HG03103 (cell line): ENCODE data around the gene PFDN1.
A peak's percentile ranks its signal among the peaks of the same experiment; 100 is the strongest.

Source experiments
- ATAC-seq: cut with Tn5 transposase; IDR thresholded peaks from one replicate; pipeline ENCODE4 v1.9.1; 2021; ENCODE audit warnings: low read depth; ENCODE audit not compliant: unreplicated experiment

The PFDN1 gene

GRCh38 chr5:140262221-140262620, 40.7 kb downstream of the PFDN1 start:
- no peak for ATAC-seq

DNA sequence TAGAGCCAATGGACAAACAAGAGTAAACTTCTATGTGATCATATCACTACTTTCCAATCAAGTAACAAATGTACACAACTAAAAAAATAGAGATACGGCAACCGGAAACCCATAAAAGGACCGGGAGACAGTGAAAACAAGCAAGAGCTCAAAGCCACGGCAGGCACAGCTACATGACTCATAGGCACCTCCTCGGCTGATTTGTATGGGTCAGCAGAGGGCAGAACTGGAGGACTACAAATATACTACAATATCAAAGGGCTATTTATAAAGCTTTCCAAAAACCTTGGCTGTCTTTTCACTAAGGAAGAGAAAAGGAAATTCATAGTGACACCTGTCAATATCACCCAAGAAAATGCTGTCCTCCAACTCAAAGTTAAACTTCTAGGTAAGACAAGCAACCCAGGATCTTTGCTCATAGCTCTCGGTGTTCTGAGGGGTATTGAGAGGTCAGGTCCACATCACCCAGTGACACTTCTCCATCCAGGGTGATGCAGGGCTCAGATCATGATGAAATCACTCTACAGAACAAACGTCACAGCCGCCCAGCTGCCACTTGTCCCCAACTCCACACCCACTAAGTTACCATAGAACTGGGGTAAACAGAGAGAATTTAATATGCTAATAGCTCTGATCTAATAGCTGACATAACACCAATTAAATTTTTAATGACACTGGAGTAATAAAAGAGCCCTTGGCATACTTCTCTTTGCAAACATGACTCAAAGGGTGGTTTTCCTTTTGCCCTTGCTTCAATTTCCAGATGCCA, 41.3 kb downstream of the PFDN1 start:
- no peak for ATAC-seq

DNA sequence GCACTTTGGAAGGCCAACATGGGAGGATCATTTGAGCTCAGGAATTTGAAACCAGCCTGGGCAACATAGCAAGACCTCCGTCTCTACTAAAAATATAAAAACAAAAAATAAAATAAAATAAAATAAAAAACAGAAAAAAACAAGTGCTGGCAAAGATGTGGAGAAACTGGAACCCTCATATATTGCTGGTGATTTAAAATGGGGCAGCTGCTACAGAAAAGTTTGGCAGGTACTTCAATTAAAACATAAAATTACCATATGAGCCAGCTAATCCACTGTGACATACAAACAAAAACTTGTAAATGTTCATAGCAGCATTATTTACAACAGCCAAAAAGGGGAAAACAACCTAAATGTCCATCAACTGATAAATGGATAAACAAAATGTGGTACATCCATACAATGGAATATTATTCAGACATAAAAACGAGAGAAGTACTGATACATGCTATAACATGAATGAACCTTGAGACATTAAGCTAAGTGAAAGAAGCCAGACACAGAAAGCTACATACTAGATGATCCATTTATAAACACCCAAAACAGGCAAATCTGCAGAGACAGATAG, 42.7 kb downstream of the PFDN1 start:
- ATAC-seq: no peak

- no peak for ATAC-seq
Measured at GRCh38 chr5:140259500-140259899, 43.4 kb downstream of the PFDN1 start.

DNA sequence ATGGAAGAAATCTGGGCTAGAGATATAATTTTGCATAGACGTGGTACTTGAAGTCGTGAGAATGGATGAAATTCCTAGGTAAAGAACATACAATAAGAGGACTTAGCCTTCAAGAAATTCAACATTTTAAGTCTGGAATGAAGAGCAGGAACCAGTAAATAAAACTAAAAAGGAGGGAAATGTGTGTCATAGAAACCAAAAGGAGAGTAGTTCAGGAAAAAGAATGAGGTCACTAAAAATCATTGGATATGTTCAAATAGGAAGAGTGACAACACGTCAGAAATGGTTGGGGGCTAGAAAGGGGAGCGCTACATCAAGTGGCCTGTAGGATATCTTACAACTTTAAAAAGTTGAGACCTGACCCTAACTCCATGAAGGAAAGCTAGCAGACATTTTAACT, 44.0 kb downstream of the PFDN1 start:
- no peak for ATAC-seq

GRCh38 chr5:140258016-140258415, 44.9 kb downstream of the PFDN1 start:
- ATAC-seq: no peak

- ATAC-seq: no peak
Measured at GRCh38 chr5:140256726-140257125, 46.2 kb downstream of the PFDN1 start.

- ATAC-seq: no peak
Measured at GRCh38 chr5:140255460-140256157, 47.3 kb downstream of the PFDN1 start.

- no peak for ATAC-seq
Measured at GRCh38 chr5:140253985-140254384, 48.9 kb downstream of the PFDN1 start.

GRCh38 chr5:140252470-140253126, 50.3 kb downstream of the PFDN1 start:
- ATAC-seq: no peak

DNA sequence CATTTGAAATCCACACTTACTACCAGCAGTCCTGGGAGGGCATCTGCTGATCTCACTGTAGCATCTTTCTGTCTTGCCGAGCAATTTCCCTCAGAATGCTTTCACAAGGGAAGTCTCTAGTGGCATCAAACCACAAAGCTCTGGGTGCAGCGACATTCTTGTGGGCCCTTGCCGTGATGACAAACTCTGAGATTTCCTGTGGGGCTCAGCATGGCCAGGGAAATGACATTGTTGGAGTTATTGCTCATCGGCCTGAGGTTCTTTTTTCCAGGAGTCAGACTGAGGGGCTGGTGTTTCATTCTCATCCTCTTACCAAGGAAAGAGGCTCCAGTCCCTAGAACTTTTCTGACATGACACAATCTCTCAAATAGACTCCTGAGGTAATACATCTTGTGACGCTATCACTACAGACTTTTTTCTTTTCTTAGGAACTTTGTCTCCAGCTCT, 51.4 kb downstream of the PFDN1 start:
- peak; percentile 48 for ATAC-seq

GRCh38 chr5:140250386-140250785, 52.5 kb downstream of the PFDN1 start:
- ATAC-seq: no peak

- no peak for ATAC-seq
Measured at GRCh38 chr5:140249536-140249935, 53.4 kb downstream of the PFDN1 start.

DNA sequence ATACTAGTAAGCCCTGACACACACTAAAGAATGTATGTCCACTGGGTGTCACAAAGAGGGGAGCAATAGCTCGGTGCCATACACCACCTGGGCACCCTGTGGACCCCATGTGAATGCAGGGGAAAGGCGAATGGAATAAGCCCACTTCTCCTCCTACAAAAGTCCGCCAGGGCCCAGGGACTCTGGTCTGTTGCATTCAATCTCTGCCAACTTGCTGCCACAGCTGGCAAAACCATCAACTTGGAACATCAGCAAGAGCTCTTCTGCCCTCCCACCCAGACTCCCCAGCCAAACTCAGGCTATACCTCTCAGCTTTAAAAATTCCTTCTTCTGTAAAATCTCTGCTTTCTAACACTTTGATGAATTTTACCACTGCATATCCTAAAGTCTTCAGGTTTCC, 54.5 kb downstream of the PFDN1 start:
- ATAC-seq: no peak

DNA sequence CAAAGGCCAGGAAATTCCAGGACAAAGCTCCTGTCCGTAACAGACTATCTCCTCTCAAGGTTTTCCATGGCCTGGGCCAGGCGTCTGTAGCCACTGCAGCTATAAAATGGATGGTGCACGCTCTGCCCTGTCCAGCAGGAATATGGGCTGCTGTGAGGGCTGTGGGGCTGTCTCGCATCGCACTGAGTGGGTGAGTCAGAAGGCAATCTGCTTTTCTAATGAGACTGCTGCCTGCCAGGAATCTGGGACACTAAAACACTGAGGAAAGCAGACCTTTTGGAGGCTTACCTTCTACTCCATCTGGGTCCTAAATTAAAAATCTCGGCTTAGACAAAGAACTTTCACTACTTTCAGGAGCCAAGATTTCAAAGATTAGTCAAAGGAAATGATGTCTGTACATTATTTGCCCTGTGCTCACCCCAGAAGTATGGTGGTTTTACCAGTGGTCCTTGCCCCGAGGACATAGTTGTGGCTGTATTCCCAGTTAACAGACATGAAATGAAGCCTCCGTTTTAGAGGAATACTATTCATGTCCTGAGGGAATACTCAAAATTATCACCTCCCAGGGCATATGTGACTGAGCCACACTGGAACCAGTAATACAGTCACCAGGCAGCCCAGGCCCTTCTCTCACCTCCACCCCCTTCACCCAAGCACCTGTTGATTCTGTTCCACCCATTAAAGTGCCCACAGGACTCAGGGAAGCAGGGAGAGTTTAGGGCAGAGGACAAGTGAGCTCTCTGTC, 56.4 kb downstream of the PFDN1 start:
- no peak for ATAC-seq

GRCh38 chr5:140245926-140246325, 57.0 kb downstream of the PFDN1 start:
- ATAC-seq: no peak

DNA sequence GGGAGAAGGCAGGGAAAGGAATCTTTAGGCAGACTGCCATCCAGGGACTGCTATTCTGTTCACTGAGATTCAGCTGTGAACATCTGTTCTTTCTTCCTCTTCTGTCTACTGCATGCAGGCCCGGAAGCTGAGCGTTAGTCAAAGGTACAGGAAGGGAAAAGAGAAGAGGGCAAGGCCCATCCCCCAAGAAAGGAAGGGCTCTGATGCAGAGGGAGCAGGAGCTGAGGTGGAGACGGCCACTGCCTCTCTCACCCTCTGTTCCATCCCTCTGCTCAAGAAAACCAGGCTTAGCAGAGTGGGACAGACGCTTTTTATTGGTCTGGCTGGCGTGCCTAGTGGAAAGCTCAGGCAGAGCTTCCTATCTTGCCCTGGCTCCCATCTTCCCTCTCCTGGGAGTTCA, 57.6 kb downstream of the PFDN1 start:
- no peak for ATAC-seq

GRCh38 chr5:140244525-140245025, 58.3 kb downstream of the PFDN1 start:
- peak; percentile 60 for ATAC-seq

DNA sequence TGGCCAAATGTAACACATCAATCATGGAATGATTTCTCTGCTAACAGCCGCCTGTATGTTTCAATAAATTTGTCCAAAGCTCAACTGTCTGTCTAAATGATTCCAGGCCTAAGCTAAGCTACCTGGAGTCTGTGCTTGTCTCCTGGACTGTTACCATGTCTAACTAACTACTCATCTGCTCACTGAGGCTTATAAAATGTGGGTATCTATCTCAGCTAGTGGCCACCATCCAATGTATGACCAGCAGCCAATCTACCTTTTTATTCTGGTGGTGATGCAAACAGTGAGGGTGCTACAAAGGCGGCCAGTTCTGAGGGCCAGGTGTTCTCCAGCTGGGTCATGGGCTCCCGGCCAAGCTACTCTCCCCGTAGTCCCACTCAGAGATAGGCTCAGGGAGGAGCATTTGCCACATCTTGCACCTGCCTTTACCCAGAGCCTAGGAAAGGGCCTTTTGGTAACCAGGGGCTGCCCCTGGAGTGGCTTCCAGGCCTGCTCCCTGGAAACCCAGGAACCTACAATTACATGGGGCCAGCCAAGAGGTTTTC, 59.1 kb downstream of the PFDN1 start:
- ATAC-seq: no peak
